Stimulated activated CD4-positive, alpha-beta T cell treated with anti-CD3 and anti-CD28 coated beads, Interleukin-2, amount 100 ng/mL, for 24 hours (primary cell): ENCODE data around the gene KIAA0232.
A peak's percentile ranks its signal among the peaks of the same experiment; 100 is the strongest.
"Not testable (repeated sequence)": the region's sequence is repeated elsewhere in the genome, so short reads cannot be mapped to it uniquely, and the experiment has no call there.

ENCODE experiments used
- DNase-seq, 2 donors: peaks; one replicate each; pipeline ENCODE4 v3.0.0-alpha.2; 2020

Gene KIAA0232

DNA sequence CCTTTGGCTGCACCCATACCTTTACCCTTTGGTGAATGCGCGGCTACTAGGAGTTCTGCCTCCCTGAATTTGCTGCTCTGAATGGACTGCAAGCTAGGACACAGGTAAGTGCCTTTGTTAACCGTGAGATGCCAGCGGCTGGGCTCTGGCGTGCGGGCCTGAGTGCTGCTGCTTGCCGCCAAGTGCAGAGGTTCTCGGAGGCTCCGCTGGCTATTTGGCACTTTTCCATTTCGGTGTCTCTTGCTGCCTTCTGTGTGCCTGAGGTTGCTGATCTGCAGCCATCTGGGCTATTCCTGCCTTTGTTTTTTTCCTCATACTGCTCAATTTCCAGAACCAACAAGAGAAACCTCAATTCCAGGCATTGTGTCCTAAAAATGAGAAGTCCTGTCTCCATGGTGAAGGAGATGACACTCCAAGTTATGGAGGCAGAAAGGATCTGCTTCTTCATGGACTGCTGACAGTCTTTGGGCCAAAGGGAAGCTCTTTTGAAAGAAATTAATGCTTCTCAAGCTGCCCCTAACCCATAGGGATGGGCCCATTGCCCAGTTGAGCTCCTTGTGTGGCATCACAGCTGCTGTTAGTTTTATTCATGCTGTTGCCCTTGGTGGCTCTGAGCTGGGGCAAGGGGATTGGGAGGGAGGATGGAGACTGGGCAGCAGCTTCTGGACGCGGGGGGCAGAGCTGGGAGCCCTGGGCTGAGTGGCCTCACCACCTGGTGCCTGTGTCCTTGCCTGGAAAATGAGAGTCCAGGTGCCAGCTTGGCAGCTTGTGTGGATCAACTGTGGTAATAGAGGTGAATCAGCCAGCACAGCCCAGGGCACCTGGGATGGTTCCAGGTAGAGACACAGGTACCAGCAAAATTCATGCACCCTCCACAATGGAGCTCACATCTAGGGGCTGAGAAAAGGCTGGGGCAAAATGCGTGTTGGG is 123.3 kb downstream of the KIAA0232 start:
- no peak for DNase-seq

DNA sequence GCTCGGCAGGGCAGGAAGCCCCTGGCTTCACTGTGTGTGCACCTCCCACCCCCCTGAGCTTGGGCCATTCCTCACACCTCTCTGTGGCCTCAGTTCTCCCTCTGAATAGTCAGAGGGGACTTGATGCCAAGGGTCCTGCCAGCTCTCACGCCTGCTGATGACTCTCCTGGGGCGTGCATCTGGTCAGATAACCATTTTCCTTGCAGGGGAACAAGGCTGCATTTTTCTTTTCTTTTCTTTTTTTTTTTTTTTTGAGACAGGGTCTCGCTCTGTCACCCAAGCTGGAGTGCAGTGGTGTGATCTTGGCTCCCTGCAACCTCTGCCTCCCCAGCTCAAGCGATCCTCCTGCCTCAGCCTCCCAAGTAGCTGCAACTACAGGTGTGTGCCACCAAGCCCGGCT is 124.0 kb downstream of the KIAA0232 start:
- DNase-seq: not testable (repeated sequence)

DNA sequence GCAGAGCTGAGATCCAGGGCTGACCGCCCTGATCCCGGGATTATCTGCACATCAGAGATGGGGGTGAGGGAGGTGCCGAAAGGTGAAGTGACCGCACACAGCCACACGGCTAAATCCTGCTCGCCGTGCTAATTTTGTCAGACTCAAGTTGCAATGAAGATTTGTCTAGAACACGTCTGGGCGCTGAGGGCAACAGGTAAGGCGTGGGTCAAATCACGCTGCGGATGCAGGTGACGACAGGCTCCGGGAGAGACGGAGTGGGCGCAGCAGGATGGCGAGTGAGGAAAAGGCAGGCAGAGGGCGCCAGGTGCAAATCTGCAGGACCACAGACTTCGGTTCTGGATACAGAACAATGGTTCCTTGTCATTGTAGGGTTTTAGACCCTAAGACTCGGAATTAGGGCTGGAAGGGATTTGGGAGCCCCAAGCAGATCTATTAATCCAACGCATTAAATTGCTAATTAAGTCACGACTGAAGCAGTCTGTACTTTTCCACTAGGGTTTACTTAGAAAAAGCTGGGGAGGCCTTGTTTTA is 125.2 kb downstream of the KIAA0232 start:
- DNase-seq: no peak

GRCh38 chr4:6908432-6909112 is 126.0 kb downstream of the KIAA0232 start:
- DNase-seq: no peak

- DNase-seq: peak; percentile 86
These were observed 126.8 kb downstream of the KIAA0232 start, which contains the start of gene TBC1D14 for GRCh38 chr4:6909113-6909969. Gene TBC1D14 (plus strand): TSS chr4:6909826. CDS start chr4:6923390, 13,564 bp downstream.

DNA sequence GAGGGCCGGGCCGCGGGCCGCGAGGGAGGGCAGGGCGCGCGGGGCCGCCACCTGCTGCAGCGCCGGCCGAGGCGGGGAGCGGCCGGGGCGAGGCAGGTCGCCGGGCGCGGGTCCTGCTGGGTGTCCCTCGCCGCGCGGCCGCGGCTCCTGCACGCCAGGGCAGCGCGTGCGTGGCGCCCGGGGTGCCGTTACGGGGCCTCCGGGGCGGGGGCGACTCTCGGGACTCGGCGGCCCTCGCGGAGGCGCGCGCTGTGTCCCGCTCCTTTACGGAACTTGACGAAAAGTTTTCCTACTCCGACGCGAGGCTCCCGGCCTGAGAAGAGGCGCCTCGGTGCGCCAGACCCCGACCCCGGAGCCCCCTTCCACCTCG is 127.4 kb downstream of the KIAA0232 start:
- peak; percentile 55 to 62 for DNase-seq

GRCh38 chr4:6910340-6910959 is 127.9 kb downstream of the KIAA0232 start:
- no peak for DNase-seq

GRCh38 chr4:6910960-6911874 is 128.7 kb downstream of the KIAA0232 start:
- no peak for DNase-seq

GRCh38 chr4:6911917-6912316 is 129.4 kb downstream of the KIAA0232 start:
- not testable (repeated sequence) for DNase-seq

DNA sequence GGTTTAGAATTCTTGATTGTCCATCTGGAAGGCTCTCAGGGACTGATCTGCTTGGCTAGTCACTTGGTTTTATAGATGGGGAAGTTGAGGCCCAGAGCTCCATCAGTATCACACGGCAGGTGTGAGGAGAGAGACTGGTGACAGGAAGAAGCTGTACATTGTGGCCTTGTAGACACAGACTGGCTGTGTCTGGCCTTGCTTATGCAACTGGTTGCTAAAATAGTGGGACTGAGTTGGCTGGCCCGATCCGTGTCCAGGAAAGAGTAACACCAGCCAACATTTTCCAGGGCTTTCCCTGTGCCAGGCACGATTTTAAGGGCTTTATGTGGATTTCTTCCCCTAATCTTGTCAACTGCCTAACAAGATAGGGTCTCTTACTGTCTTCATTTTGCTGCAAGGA is 129.9 kb downstream of the KIAA0232 start:
- DNase-seq: no peak

DNA sequence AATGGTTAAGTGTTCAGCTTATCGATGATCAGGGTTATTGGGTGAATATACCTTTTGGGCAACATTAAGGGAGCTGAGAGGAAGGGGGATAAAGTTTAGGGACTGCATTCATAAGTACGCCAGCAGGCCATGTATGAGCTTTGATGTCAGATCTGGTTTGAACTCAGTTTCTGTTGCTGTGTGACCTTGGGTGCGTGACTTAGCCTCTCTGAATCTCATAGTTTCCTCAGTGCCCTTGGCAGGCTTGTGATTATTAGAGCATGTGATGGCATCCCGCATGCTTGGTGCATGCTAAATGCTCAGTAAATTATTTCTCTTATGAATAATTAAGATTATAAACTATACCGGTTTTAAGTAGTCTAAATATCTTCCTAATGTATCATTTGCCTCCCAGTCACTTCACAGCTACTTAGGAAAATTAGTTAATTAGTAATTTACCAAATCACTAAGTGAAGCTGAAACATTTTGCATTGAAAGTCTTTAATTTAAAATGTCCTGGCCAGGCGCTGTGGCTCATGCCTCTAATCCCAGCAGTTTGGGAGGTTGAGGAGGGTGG is 130.9 kb downstream of the KIAA0232 start:
- no peak for DNase-seq

DNA sequence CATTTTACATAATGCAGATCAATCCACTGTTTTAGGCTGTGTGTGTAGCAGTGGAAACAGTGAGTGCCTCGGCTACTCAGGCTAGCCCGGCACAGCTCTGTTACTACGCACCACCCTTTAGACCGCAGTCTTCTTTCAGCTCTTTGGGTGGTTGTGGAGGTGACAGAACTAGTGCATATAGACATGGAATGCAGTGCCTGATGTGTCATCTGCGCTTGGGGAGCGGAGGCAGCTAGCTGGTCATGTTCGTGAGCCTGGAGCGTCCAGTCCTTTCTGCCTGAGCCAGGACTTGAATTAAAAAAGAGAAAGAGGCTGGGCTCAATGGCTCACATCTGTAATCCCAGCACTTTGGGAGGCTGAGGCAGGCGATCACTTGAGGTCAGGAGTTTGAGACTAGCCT is 131.9 kb downstream of the KIAA0232 start:
- DNase-seq: no peak

GRCh38 chr4:6915041-6916005 is 132.8 kb downstream of the KIAA0232 start:
- no peak for DNase-seq

DNA sequence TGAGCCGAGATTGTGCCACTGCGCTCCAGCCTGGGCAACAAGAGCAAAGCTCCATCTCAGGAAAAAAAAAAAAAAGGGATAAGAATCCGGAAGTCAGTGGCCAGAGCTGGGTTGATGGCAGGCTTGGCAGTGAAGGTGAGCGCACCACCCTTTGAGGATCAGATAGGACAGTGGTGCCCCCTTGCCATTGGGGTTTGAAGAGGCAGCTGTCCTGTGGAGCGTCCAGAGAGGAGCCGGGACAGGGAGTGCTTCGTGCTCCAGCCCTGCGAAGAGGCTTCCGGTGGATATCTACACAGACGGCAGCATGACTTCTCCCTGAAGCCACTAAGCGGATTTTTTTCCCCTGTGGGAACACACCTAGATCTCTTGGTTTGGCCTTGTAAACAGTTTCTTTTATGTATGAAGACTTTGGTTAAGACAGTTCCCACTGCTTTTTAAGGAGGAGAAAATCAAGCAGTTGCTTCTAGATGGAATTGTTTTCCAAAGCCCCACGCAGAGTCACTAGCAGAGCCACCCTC is 133.6 kb downstream of the KIAA0232 start:
- no peak for DNase-seq

GRCh38 chr4:6916587-6917460 is 134.3 kb downstream of the KIAA0232 start:
- DNase-seq: peak; percentile 64

- DNase-seq: peak; percentile 46
These were observed 135.1 kb downstream of the KIAA0232 start for GRCh38 chr4:6917461-6918271.

GRCh38 chr4:6918338-6918737 is 135.8 kb downstream of the KIAA0232 start:
- DNase-seq: no peak
